Right renal cortex interstitium (tissue), 3 donors: ENCODE measurements around the gene PPME1. TPM values are rescaled to one million over a fixed set of nuclear protein-coding genes. Genes with fewer than 3 reads are reported as not detected.

Source experiments
- DNase-seq, 3 donors: peaks; one replicate each; pipeline ENCODE4 v3.0.0-alpha.2; 2013; ENCODE audit warnings: low read depth in 3 of 3, low spot score in 2 of 3
- polyA plus RNA-seq, 3 donors: library from polyadenylated mRNA; unstranded; fragments of 120-200 nt; gene quantifications; one replicate each; pipeline ENCODE4 v1.2.1, GENCODE V29; 2013; ENCODE audit not compliant: insufficient read length in 3 of 3

The PPME1 gene
- polyA plus RNA-seq, 3 donors, result 37.1 to 40.2 (median 38.7) TPM

- DNase-seq, result no peak
Observed at GRCh38 chr11:74276581-74276980, 105.5 kb downstream of the PPME1 start.

- DNase-seq, result no peak
Observed at GRCh38 chr11:74278103-74278502, 107.0 kb downstream of the PPME1 start.

- no peak for DNase-seq
Observed at GRCh38 chr11:74278721-74279161, 107.7 kb downstream of the PPME1 start.

- DNase-seq, result no peak
Observed at GRCh38 chr11:74279256-74279655, 108.2 kb downstream of the PPME1 start.

GRCh38 chr11:74280494-74280893 is 109.4 kb downstream of the PPME1 start:
- DNase-seq, result no peak

GRCh38 chr11:74282421-74282820 is 111.3 kb downstream of the PPME1 start:
- no peak for DNase-seq

- DNase-seq, result no peak
Observed at GRCh38 chr11:74282914-74283371, 111.9 kb downstream of the PPME1 start.

GRCh38 chr11:74283580-74284180 is 112.6 kb downstream of the PPME1 start:
- no peak for DNase-seq

- no peak for DNase-seq
Observed at GRCh38 chr11:74284466-74284865, 113.4 kb downstream of the PPME1 start.

GRCh38 chr11:74288161-74288560 is 117.1 kb downstream of the PPME1 start:
- no peak for DNase-seq

GRCh38 chr11:74288911-74289310 is 117.8 kb downstream of the PPME1 start:
- no peak for DNase-seq

- no peak for DNase-seq
Observed at GRCh38 chr11:74297484-74297883, 126.4 kb downstream of the PPME1 start.

- DNase-seq, result no peak
Observed at GRCh38 chr11:74299015-74299414, 127.9 kb downstream of the PPME1 start.

Other genes with a start within 250 kb of the PPME1 start
- gene DNAJB13, start 220.3 kb upstream of the PPME1 start, polyA plus RNA-seq, result 1 to 10 TPM; 2.7 to 5.1 (median 3.8) TPM
- 10 to 100 TPM; 51.1 to 64.2 (median 62.0) TPM for gene UCP2, start 188.4 kb upstream of the PPME1 start, polyA plus RNA-seq
- 1 to 10 TPM; 1.4 to 1.7 (median 1.7) TPM for gene UCP3, start 162.2 kb upstream of the PPME1 start, polyA plus RNA-seq
- gene C2CD3, start 287 bp upstream of the PPME1 start, polyA plus RNA-seq, result 10 to 100 TPM; 20.5 to 24.3 (median 21.8) TPM
- gene P4HA3, start 140.4 kb downstream of the PPME1 start, polyA plus RNA-seq, result 1 to 10 TPM in 2 of 3 donors, under 1 TPM in 1; 0.43 to 1.3 (median 1.1) TPM
- gene PGM2L1, start 227.1 kb downstream of the PPME1 start, polyA plus RNA-seq, result 1 to 10 TPM; 3.3 to 3.7 (median 3.6) TPM